HG02642 (cell line): ENCODE measurements around the gene DLK2.
"Not testable (repeated sequence)": the region's sequence is repeated elsewhere in the genome, so short reads cannot be mapped to it uniquely, and the experiment has no call there.

Experiments
- ATAC-seq: cut with Tn5 transposase; IDR thresholded peaks from one replicate; pipeline ENCODE4 v1.9.1; 2021; ENCODE audit warnings: mild to moderate bottlenecking; ENCODE audit not compliant: unreplicated experiment, poor library complexity

The DLK2 gene

GRCh38 chr6:43455531-43456428, at the start of gene DLK2:
Gene DLK2, minus strand, starts transcription at chr6:43455548. Its CDS starts 723 bp downstream, at chr6:43454825.
- ATAC-seq, result peak; percentile 41

GRCh38 chr6:43503443-43503842, 48.1 kb upstream of the DLK2 start:
- ATAC-seq, result no peak

GRCh38 chr6:43502666-43503065, 47.3 kb upstream of the DLK2 start:
- ATAC-seq, result no peak

DNA sequence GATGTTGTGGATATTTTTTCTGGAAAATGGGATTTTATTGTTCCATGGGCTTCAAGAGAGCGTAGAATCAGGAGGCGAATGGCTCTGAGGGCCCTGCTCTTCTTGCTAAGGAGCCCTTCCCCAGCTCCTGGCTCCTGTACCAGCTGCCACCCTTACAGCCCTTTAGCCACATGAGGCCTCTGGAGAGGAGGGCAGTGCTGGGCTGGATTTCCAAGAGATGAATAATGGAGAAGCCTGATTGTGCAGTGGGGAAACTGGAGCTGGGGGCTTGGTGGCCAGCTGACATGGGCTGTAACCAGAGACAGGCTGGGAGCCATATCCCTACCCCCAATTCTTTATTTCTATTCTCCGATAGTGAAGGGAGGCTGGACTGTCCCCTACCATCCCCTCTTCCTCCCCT, 45.6 kb upstream of the DLK2 start:
- no peak for ATAC-seq

DNA sequence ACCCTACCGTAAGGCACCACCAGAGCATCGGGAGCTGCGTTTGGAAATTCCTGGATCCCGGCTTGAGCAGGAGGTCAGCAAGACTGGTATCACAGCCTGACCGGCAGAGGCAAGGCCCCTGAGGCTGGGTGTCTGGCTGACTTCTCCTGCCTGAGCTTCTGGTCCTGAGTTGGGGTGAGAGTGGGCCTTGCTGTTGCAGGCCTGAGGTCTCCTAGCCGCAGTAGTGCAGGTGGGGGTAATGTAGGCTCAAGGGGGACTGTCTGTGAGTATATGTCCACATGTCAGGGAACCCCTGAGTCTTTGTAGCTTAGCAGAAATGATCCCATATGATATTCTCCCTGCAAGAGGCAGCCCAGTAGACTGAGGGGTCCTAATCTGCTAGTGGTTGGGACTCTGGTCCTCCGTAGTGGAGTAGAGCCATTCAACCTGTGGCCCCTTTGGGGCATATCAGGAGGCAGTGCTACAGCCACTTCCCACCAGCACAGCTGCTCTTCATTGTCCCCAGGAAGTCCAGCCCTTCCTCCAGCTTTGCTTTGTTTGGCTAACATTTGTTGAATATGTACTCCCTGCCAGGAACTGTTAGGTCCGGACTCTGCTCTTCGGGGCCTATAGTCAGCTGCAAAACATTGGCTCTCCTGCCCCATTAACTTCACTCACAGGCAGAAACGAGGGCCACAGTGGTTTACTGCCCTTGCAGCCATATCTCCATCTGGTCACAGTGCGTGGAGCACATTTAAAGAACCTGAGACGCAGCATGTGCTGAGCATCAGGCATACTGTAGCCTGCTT, 43.9 kb upstream of the DLK2 start:
- ATAC-seq, result no peak

- not testable (repeated sequence) for ATAC-seq
These were observed 42.9 kb upstream of the DLK2 start for GRCh38 chr6:43498291-43498690.

DNA sequence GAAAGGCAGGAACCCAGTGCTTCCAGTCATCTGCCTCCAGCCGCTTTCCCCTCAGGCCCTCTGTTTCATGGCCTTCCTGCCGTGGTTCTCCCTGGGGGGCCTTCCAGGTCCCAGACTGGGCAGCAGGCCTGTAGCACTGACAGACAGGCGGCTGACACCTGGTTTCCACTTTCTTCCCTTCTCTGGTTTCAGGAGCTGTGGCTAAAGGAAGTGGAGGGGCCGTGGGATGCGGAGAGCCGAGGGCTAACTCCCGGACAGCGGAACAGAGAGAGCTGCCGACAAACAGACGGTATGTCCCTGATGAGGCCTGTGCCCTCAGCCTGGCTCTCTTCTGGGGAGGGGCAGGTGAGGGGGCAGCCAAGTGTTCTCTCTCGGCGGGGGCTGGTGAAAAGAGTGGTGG, 42.3 kb upstream of the DLK2 start:
- no peak for ATAC-seq

GRCh38 chr6:43497129-43497396, 41.7 kb upstream of the DLK2 start:
- ATAC-seq, result no peak

DNA sequence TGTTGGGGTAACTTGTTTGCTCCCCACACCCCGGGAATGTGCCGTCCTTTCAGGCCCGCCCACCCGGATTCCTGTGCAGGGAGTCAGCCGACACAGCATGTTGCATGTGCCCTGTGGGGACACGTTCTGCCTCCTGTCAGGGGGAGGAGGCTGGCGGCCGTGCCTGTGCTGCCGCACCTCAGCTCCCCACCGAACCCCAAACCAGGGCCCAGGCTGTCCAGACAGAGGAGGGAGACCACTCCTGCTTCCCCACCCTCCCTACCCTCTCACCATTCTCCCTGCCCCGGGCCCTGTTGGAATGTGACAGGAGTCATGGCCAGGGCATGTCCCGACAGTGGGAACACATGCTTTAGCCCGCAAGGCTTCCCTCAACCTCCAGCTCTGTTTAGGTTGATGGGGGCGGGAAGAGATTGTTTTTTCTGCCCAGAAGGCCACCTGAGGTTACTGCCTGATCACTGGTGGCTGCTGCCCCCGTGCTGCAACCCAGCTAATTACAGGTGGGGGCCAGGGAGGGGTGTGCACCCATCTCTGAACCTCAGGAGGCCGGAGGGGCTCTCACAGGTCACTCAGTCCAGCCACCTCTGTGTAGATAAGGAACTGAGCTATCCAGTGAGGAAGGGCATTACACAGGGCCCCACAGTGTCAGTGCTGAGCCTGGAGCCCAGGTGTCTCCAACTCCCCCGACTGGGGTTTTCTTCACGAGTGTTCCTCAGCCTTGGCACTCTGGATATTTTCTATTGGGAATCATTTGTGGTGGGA, 41.2 kb upstream of the DLK2 start:
- ATAC-seq, result no peak

DNA sequence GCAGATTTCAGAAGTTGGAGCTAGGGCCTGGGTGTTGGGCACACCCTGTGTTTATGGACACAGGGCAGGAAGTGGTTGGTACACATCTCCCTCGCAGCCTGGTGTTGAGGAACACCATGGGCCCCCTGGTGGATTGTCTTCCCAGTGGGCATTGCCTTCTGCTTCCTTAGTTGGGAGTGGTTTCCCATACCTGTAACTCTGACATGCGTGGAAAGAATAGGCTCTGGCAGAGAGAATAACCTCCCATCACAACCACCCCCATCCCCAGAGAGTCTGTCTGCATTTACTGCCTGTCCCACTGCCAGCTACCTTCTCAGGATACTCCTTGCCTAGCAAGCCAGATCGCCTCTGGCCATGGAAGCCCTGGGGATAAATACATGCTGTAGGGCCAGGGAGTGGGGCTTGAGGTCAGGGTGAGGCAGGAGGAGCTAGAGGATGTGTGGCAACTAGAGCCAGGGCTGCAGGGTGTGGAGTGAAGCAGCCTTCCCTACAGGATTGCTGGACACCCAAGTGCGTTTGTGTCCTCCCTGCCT, 40.1 kb upstream of the DLK2 start:
- no peak for ATAC-seq

DNA sequence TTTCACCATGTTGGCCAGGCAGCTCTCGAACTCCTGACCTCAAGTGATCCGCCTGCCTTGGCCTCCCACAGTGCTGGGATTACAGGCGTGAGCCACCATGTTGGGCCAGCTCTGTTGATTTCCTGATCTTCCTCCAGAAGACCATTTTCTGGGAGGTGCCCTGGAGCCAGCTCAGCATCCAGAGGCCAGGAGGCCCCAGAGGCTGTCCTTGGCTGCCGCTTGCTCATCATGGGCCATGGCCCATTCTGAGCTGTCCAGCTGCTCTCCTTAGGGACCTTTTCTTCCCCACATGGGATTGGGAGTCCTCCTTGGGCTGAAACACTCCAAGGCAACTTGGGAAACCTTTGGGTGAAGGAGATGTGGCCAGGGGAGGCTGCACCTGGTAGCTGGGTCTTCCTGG, 39.4 kb upstream of the DLK2 start:
- no peak for ATAC-seq

DNA sequence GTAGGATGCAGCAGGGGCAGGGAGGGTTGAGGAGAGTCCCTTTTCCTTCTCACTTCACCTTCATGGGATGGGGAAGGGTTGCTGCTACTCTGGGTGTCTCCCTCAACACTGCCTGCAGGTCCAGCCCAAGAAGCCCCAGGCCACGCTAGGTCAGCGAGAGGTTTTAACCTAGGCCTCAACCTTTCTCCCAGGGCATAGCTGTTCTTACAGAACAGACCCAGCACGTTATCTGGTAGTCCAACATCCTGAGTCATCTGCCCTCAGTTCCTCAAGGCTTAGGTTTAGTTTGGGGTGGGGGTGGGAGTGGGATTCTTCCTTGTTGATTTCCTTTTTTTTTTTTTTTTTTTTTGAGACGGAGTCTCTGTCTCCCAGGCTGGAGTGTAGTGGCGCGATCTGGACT, 39.0 kb upstream of the DLK2 start:
- no peak for ATAC-seq

- no peak for ATAC-seq
These were observed 38.5 kb upstream of the DLK2 start for GRCh38 chr6:43493833-43494232.

- ATAC-seq, result no peak
These were observed 37.9 kb upstream of the DLK2 start for GRCh38 chr6:43493230-43493629.

- ATAC-seq, result no peak
These were observed 37.3 kb upstream of the DLK2 start for GRCh38 chr6:43492673-43493072.

GRCh38 chr6:43491750-43492661, 36.7 kb upstream of the DLK2 start:
- no peak for ATAC-seq

DNA sequence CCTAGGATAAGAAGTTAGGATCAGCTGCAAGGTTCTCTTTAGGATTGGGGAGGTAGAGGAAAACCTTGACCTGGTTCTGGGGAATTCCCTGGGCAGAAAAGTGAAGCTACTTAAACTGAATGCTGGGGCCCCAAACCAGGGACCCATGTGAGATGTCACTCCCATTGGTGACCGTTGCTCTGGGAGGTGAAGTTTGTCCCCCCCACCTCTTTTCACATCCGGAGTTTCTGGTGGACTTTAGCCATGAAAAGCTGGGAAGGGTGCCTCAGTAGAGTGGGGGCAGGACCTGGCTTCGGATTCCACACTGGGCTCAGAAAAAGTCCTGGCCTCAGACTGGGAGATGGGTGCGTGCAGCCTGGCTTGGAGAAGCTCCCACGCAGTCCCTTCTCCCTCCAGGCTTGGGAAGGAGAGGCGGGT, 35.2 kb upstream of the DLK2 start:
- no peak for ATAC-seq

- ATAC-seq, result no peak
These were observed 34.1 kb upstream of the DLK2 start for GRCh38 chr6:43489277-43490072.
